HepG2 (cell line): ENCODE data around the gene PANK2. TPM values are rescaled to one million over a fixed set of nuclear protein-coding genes. Genes with fewer than 3 reads are reported as not detected.
A peak's percentile ranks its signal among the peaks of the same experiment; 100 is the strongest.

Experiments
- BATF2 ChIP-seq: sonication (generic); formaldehyde crosslinking; IDR thresholded peaks from 2 replicates; pipeline ENCODE4 v1.8.0; 2022; ENCODE audit warnings: mild to moderate bottlenecking, missing genetic modification reagents, moderate library complexity
- ERF ChIP-seq: IDR thresholded peaks from 2 replicates; pipeline ENCODE4 v1.6.1; 2018; ENCODE audit warnings: missing biosample characterization, missing genetic modification reagents
- FOXA1 ChIP-seq, 2 experiments: fragments of 450-650 bp in 1 of 2; sonication (generic) in 1 of 2; formaldehyde crosslinking in 1 of 2; IDR thresholded peaks; 2 replicates each; pipeline versions ENCODE4 v1.4.0 to v1.6.1; 2016 to 2020; ENCODE audit warnings: missing genetic modification reagents in 1 of 2
- FOXC1 ChIP-seq: sonication (generic); formaldehyde crosslinking; IDR thresholded peaks from 2 replicates; pipeline ENCODE4 v1.8.0; 2022; ENCODE audit warnings: mild to moderate bottlenecking, missing genetic modification reagents, borderline replicate concordance
- GATAD2A ChIP-seq: IDR thresholded peaks from 2 replicates; pipeline ENCODE4 v1.6.1; 2016
- GMEB1 ChIP-seq: sonication (generic); formaldehyde crosslinking; IDR thresholded peaks from 2 replicates; pipeline ENCODE4 v1.5.1; 2020; ENCODE audit warnings: missing genetic modification reagents, mild to moderate bottlenecking, borderline replicate concordance
- MZF1 ChIP-seq: sonication (generic); formaldehyde crosslinking; IDR thresholded peaks from 2 replicates; pipeline ENCODE4 v1.8.1; 2023; ENCODE audit warnings: mild to moderate bottlenecking, missing genetic modification reagents, borderline replicate concordance
- NR2F6 ChIP-seq, 2 experiments: IDR thresholded peaks; 2 replicates each; pipeline ENCODE4 v1.6.1; 2016; ENCODE audit warnings: antibody characterized with exemption in 1 of 2, mild to moderate bottlenecking in 1 of 2
- PRDM10 ChIP-seq: sonication (generic); formaldehyde crosslinking; IDR thresholded peaks from 2 replicates; pipeline ENCODE4 v1.4.0; 2020; ENCODE audit warnings: low read depth, missing genetic modification reagents
- SNRNP70 ChIP-seq: fragments of 200-400 bp; formaldehyde crosslinking; IDR thresholded peaks from 2 replicates; pipeline ENCODE4 v1.6.1; 2017; ENCODE audit warnings: mild to moderate bottlenecking, low read depth, low read length, moderate library complexity
- SRSF1 ChIP-seq: fragments of 200-400 bp; formaldehyde crosslinking; optimal IDR thresholded peaks from 2 replicates; pipeline ENCODE3; 2017; ENCODE audit warnings: mild to moderate bottlenecking, low read depth, low read length, moderate library complexity
- TFDP2 ChIP-seq: sonication (generic); formaldehyde crosslinking; IDR thresholded peaks from 2 replicates; pipeline ENCODE4 v1.4.0; 2020; ENCODE audit warnings: missing genetic modification reagents
- ZBTB43 ChIP-seq: sonication (generic); formaldehyde crosslinking; conservative IDR thresholded peaks from 2 replicates; pipeline ENCODE4 v1.4.0; 2020; ENCODE audit warnings: missing genetic modification reagents
- ZNF10 ChIP-seq: sonication (generic); formaldehyde crosslinking; IDR thresholded peaks from 2 replicates; pipeline ENCODE4 v1.4.0; 2020; ENCODE audit warnings: mild to moderate bottlenecking, low read depth, missing genetic modification reagents, borderline replicate concordance
- ZNF557 ChIP-seq: sonication (generic); formaldehyde crosslinking; IDR thresholded peaks from 2 replicates; pipeline ENCODE4 v1.4.0; 2020; ENCODE audit warnings: missing genetic modification reagents
- ZNF614 ChIP-seq: IDR thresholded peaks from 2 replicates; pipeline ENCODE4 v1.6.1; 2018; ENCODE audit warnings: missing biosample characterization, missing genetic modification reagents, inconsistent platforms, borderline replicate concordance
- ZNF674 ChIP-seq: sonication (generic); formaldehyde crosslinking; IDR thresholded peaks from 2 replicates; pipeline ENCODE4 v1.5.0; 2020; ENCODE audit warnings: low read depth, mild to moderate bottlenecking, missing genetic modification reagents
- ZNF768 ChIP-seq: sonication (generic); formaldehyde crosslinking; IDR thresholded peaks from 2 replicates; pipeline ENCODE4 v1.4.0; 2020; ENCODE audit warnings: missing genetic modification reagents
- polyA plus RNA-seq, 8 experiments: library from polyadenylated mRNA; depleted of rRNA in 3 of 8; stranded (reverse) in 7 of 8; unstranded in 1 of 8; fragments of >200 nt; fragmentation: Illumina TruSeq in 4 of 8; extraction: Trizol in 4 of 8; gene quantifications; 2 replicates each; pipeline versions ENCODE4 v1.2.1 to v1.2.3, GENCODE V29; 2011 to 2016; ENCODE audit warnings: low read depth in 4 of 8, missing spikeins in 1 of 8, mixed read lengths in 1 of 8; ENCODE audit not compliant: insufficient read depth in 1 of 8
- total RNA-seq, 5 experiments: library from RNA; depleted of rRNA; stranded (reverse); fragments of >200 nt; fragmentation: Illumina TruSeq; extraction: Trizol; gene quantifications; 2 replicates each; pipeline ENCODE4 v1.2.3, GENCODE V29; 2016; ENCODE audit warnings: low read depth in 1 of 5

The PANK2 gene
- total and polyA plus RNA-seq, 2 of the 13 experiments (the other 11 are each of a cell fraction or from before 2014, with no cell fraction given) = 39.2 to 123 TPM

- 0 out of 2 replicates have a peak, but pooled peaks have one; percentile 14 for TF ChIP-seq TFDP2 (CRISPR knock-in tag)
- no peak for TF ChIP-seq SRSF1
- TF ChIP-seq NR2F6 (IDR thresholded peaks at IDR 0.05) = no peak
- TF ChIP-seq NR2F6 (CRISPR knock-in tag; IDR thresholded peaks at IDR 0.05) = no peak
- no peak for TF ChIP-seq PRDM10 (CRISPR knock-in tag)
- no peak for TF ChIP-seq GMEB1 (CRISPR knock-in tag)
- TF ChIP-seq ZNF557 = no peak
- TF ChIP-seq ERF (CRISPR knock-in tag) = no peak
- TF ChIP-seq ZNF614 (CRISPR knock-in tag) = peak; percentile 49; the same call in 1 of the 2 replicates
- 0 out of 2 replicates have a peak, but pooled peaks have one; percentile 26 for TF ChIP-seq ZBTB43 (CRISPR knock-in tag)
- TF ChIP-seq FOXA1 (IDR thresholded peaks at IDR 0.05) = no peak
- 0 out of 2 replicates have a peak, but pooled peaks have one; percentile 32 for TF ChIP-seq FOXA1 (CRISPR knock-in tag; IDR thresholded peaks at IDR 0.05)
- peak; percentile 36 for TF ChIP-seq GATAD2A (CRISPR knock-in tag)
- no peak for TF ChIP-seq ZNF674
- TF ChIP-seq FOXC1 (CRISPR knock-in tag) = no peak
- TF ChIP-seq BATF2 (CRISPR knock-in tag) = no peak
- TF ChIP-seq ZNF10 = no peak
- TF ChIP-seq ZNF768 (CRISPR knock-in tag) = no peak
- TF ChIP-seq SNRNP70 = no peak
- no peak for TF ChIP-seq MZF1 (CRISPR knock-in tag)
Measured at GRCh38 chr20:3890999-3891929, 2.1 kb downstream of the PANK2 start (continued).
